Central memory CD4-positive, alpha-beta T cell (primary cell): Measurements from ENCODE around the gene INSL3.
"Not testable (repeated sequence)": the region's sequence is repeated elsewhere in the genome, so short reads cannot be mapped to it uniquely, and the experiment has no call there.

ENCODE experiments used
- DNase-seq: peaks from one replicate; pipeline ENCODE4 v3.0.0; 2022

The INSL3 gene

DNA sequence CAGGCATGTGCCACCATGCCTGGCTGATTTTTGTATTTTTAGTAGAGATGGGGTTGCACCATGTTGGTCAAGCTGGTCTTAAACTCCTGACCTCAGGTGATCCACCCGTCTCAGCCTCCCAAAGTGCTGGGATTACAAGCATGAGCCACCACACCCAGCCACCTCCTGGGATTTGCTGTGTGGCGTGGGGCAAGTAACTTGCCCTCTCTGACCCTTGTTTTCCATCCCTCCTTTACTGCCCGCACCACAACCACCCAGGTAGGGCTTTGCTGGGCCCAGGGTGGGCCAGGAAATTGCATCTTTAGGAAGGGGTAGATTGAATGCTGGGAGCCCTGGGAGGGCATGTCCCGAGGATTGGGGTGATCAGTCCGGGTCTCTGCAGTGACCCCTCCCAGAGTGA, 37.6 kb downstream of the INSL3 start:
- DNase-seq, result not testable (repeated sequence)

DNA sequence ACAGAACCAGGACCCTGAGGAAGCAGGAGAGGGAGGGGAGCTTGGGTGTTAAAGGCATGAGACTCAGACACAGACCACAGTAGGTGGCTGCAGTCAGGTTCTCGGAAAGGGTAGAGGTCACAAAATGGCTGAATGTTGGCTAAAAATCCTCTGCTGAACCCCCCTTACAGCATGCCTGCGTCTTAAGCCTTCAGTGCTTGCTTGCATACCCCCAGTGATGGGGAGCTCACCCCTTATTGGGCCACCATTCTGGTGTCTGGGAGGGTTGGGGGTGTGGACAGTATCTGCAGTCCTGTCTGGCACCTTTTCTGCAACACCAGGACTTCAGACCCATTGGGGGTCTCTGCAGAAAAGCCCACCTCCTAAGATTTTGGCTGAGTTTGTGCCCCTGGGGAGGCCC, 40.5 kb downstream of the INSL3 start:
- no peak for DNase-seq

DNA sequence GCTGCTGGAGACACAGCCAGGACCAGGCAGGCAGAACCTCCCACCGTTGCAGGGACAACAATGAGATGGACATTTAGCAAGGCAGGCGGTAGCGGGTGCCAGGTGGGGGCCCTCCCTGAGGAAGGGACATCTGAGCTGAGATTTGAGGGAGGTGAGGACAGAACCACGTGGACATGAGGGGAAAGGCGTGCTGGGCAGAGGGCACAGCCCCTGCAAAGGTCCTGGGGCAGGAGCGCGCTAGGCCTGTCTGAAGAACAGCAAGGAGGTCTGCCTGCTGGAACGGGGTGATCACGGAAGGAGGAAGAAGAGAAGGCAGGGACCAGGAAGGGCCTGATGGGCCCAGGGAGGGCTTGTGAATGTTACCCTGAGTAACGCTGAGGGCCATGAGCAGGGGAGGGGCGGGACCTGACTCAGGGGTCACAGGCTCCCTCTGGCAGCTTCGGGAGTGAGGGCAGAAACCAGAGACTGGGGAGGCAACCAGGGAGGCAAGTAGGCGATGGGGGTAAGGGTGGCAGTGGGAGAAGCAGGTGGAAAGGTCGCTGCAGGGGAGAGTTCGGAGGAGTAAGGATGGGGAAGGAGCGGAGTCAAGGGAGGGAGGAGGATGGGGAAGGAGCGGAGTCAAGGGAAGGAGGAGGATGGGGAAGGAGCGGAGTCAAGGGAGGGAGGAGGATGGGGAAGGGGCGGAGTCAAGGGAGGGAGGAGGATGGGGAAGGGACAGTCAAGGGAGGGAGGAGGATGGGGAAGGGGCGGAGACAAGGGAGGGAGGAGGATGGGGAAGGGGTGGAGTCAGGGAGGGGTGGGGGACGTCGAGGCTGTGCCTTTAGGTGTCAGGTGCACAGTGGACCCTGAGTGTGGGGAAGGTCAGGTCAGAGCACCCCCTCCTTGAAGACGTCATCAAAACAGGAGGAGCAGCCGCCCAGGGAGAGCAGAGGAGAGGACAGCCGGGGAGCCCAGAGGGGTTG, 42.1 kb downstream of the INSL3 start:
- DNase-seq, result no peak

DNA sequence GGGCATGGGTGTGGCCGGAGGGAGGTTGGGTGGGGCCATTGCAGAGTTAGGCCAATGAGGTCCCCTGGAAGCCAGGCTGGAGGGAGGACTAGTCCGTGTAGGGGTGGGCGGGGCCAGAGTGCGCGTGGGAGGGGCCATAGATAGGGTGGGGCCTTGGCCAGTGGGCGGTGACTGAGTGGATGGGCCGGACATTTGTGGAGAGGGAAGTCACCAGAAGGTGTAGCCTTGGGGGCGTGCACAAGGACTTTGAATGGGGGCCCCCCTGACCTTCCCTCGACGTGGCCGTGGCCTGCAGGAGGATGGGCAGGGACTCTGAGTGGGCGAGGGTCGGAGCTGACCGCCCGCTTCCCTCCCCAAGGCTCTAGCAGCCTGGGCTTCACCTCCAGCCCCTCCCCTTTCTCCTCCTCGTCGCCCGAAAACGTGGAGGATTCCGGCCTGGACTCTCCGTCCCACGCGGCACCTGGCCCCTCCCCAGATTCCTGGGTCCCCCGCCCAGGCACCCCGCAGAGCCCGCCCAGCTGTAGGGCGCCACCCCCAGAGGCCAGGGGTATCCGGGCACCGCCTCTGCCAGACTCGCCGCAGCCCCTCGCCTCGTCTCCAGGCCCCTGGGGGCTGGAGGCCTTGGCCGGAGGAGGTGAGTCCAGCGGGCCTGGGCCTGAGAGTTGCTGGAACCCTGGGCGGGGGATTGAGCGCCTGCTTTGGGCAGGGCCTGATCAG, 42.9 kb downstream of the INSL3 start:
- no peak for DNase-seq

DNA sequence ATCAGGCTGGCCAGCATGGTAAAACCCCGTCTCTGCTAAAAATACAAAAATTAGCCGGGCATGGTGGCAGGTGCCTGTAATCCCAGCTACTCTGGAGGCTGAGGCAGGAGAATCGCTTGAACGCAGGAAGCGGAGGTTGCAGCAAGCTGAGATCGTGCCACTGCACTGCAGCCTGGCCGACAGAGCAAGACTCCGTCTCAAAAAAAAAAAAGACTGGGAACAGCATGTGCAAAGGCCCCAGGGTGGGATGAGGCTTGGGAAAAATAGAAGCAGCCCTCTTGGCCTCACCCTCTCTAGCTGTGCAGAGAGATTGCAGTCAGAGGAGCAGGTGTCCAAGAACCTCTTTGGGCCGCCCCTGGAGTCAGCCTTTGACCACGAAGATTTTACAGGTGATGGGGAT, 43.5 kb downstream of the INSL3 start:
- DNase-seq, result not testable (repeated sequence)

DNA sequence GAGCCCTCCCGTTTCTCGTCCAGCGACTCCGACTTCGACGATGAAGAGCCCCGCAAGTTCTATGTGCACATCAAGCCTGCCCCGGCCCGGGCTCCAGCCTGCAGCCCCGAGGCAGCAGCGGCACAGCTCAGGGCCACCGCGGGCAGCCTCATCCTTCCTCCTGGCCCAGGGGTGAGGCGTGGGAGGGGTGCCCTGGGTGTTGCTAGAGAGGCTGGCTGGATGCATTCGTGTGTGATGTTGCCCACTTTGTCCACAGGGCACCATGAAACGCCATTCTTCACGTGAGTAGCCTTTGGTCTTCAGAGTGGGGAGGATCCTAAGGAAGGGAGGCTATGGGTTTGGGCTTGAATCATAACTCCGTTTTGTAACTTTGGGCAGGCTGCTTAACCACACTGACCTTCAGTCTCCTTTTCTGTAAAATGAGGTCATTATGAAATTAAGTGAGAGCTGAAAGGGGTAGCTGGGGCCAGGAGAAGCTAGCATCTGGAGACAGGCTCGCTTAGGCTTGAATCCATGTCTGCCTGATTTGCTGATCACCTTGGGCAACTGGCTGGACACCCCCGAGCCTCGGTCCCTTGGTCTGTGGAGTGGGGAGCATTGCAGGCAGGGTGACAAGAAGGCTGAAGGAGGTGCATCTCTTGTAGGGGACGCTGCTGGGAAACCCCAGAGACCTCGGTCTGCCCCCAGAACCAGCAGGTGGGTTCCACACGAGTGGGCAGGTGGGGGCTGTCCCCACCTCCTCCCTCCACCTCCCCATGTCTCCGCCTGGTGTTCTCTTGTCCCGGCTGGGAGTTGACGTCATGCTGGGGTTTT, 45.1 kb downstream of the INSL3 start:
- DNase-seq, result no peak

DNA sequence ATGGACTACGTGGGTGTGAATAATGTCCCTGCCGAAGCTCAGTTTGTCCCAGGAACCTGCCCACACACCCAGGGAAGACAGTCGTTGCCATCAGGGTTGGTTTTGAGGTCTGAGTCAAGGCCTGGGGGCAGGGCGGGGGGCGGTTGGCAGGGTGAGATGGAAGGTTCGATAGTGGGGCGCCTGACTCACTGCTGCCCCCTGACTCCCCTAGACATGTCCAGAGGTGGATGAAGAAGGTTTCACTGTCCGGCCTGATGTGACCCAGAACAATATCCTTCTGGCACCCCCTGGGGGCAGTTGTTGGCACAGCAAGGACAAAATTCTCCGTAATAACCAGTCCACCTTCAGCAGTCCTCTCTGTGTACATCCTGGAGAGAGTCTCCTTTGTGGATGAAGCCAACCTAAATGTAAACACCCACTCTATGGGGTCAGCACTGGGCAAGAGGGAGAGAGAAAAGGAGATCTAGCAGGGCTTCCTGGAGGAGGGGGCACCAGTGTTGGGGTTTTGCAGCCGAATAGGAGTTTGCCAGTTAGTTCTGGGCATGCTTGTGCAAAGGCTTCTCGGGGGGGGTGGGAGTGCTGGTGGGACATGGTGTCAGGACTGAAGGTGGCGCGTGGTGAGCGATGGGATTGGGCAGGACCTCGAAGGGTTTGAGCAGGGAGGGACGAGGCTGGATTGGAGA, 45.9 kb downstream of the INSL3 start:
- DNase-seq, result no peak

DNA sequence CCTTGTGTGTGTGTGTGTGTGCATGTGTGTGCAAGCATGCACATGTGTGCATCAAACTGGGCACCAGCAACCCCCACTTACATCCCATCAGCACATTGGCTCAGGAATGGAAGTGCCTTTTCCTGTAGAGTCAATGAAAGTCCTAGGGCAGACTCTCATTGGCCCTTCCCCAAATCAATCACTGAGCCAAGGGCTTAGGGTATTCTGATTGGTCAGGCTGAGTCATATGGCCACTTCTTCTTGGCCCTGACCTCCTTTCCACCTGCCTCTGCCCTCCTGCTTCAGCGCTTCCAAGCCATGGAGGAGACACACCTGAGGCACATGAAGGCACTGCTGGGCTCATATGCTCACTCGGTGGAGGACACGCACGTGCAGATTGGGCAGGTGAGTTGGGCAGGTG, 49.1 kb downstream of the INSL3 start:
- DNase-seq, result no peak

DNA sequence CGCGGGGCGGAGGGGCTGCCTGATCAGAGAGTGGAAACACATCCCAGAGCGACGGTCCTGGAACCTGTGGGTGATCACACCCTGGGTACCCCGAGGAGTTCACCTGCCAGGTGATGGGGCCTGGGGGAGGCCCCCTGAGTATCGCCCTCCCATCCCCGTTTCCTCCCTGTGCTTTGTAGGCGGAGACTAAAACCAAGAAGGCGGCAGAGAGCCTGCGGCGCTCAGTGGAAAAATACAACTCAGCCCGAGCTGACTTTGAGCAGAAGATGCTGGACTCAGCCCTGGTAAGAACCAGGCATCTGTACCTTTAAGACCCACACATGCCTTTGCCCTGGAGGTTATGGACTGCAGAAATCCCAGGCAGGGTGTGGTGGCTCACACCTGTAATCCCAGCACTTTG, 50.7 kb downstream of the INSL3 start:
- DNase-seq, result no peak

DNA sequence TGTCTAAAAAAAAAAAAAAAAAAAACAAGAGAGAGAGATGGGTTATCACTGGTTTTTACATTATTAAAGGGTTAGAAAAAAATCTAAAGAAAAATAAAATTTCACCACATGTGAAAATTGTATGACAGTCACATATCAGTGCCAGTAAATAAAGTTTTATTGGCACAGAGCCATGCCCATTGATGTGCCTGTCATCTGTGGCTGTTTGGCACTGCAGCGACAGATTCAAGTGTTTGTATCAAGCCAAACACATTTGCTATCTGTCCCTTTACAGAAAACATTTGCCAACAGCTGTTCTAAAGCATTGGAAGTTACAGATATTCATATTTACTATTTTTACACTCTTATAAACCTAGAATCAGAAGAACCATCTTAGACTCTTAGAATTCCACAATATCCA, 53.8 kb downstream of the INSL3 start:
- DNase-seq, result no peak

DNA sequence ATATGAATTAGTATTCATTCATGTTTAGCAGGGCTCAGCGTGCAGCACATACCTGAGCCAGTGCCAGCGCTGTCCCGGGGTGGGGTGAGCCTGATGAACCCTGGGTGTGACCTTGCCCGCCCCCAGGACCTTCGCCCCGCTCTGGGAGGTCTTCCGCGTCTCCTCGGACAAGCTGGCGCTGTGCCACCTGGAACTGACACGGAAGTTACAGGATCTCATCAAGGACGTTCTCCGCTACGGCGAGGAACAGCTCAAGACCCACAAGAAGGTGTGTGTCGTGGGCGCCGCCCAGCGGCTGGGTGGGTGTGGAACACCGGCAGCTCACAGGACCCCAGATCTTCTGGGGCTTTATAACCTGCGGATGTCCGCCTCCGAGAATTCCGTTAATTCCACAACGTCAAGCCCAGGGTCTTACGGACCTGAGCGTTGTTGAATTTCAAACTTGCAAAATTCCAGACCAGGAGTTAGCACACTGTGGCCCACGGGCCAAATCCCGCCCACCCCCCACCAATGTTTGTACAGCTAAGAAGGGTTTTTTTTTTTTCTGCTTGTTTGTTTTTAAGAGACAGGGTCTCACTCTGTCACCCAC, 54.7 kb downstream of the INSL3 start:
- no peak for DNase-seq
